ENCODE data around the gene HOOK2. TPM values are rescaled to one million over a fixed set of nuclear protein-coding genes. Genes with fewer than 3 reads are reported as not detected.

Gene HOOK2
- polyA plus RNA-seq, 1 donor from 2014 or later = 28.4 TPM

DNA sequence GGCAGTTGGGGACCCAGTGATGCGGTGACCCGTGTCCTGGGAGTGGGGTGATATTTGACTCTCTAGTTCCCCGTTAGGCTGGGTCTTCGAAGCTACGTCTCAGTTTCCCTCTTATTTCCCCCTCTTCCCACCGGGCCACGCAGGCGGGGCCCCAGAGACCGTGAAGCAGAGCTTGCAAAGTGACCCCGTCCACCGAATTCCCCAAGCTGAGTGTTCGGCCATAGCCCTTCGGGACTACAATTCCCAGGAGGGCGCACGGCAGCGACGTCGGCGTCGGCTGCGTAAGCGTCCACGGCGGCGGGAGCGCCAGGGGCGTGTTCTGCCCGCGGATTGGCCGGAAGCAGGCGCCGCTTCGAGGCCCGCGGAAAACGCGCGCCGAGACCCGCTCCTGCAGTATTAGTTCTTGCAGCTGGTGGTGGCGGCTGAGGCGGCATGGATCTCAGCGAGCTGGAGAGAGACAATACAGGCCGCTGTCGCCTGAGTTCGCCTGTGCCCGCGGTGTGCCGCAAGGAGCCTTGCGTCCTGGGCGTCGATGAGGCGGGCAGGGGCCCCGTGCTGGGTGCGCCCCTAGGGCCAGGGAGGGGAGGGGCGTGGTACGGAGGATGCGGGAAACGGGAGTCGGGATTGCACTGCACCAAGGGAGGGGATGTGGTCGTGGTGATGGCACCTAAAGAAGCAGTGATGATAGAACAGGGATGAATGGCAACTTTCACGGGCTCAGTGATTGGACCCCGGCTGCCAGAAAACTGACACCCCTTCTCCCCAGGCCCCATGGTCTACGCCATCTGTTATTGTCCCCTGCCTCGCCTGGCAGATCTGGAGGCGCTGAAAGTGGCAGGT, 31.1 kb upstream of the HOOK2 start, which contains the start of gene RNASEH2A:
Gene RNASEH2A, plus strand, starts transcription at position 343 of the 840 bp plus-strand sequence. Its CDS starts 90 bp downstream, at position 433.
- Histone ChIP-seq H3K9ac (ENCODE audit: low read length) (peak within 1 kb of the TSS; percentile 79), H3K27ac (ENCODE audit: low read length) (peak within 1 kb of the TSS; percentile 71), H3K27me3 (ENCODE audit: insufficient read depth, low read depth, low read length) (no peaks in the 10 kb centered on the region), H3K79me2 (replicated peaks; ENCODE audit: insufficient read depth, low read length) (peaks cover under 1% of the 10 kb centered on the region), H3K9me2 (ENCODE audit: insufficient read depth, low read length) (no peaks in the 10 kb centered on the region), H2AFZ (ENCODE audit: low read depth, low read length) (peak within 1 kb of the TSS; percentile 69), H3K4me3 (ENCODE audit: low read length) (peak within 1 kb of the TSS; percentile 88), H3F3A (ENCODE audit: insufficient read depth, low read length, poor library complexity, severe bottlenecking) (no peaks in the 10 kb centered on the region), H3K4me2 (ENCODE audit: low read length) (peak within 1 kb of the TSS; percentile 92), H3K9me3 (ENCODE audit: low read length) (no peaks in the 10 kb centered on the region), H3K36me3 (ENCODE audit: insufficient read depth, low read length) (no peaks in the 10 kb centered on the region), H4K20me1 (ENCODE audit: insufficient read depth) (no peaks in the 10 kb centered on the region)
- TF ChIP-seq TAF1 (IDR thresholded peaks at IDR 0.05; ENCODE audit: low read depth) (peak; percentile 56), POLR2AphosphoS5 (IDR thresholded peaks at IDR 0.05) (peak; percentile 87), MXI1 (conservative IDR thresholded peaks at IDR 0.05; ENCODE audit: poor library complexity, severe bottlenecking) (peak; percentile 97), RAD21 (conservative IDR thresholded peaks at IDR 0.05) (peak; percentile 39), EZH2 (IDR thresholded peaks at IDR 0.05; ENCODE audit: borderline replicate concordance, insufficient read depth, low read length, poor library complexity, severe bottlenecking) (no peak), EP300 (conservative IDR thresholded peaks at IDR 0.05; ENCODE audit: poor library complexity, severe bottlenecking) (no peak), SMC3 (conservative IDR thresholded peaks at IDR 0.05; ENCODE audit: poor library complexity) (peak; percentile 22)
- TF ChIP-seq, protein P1, sequence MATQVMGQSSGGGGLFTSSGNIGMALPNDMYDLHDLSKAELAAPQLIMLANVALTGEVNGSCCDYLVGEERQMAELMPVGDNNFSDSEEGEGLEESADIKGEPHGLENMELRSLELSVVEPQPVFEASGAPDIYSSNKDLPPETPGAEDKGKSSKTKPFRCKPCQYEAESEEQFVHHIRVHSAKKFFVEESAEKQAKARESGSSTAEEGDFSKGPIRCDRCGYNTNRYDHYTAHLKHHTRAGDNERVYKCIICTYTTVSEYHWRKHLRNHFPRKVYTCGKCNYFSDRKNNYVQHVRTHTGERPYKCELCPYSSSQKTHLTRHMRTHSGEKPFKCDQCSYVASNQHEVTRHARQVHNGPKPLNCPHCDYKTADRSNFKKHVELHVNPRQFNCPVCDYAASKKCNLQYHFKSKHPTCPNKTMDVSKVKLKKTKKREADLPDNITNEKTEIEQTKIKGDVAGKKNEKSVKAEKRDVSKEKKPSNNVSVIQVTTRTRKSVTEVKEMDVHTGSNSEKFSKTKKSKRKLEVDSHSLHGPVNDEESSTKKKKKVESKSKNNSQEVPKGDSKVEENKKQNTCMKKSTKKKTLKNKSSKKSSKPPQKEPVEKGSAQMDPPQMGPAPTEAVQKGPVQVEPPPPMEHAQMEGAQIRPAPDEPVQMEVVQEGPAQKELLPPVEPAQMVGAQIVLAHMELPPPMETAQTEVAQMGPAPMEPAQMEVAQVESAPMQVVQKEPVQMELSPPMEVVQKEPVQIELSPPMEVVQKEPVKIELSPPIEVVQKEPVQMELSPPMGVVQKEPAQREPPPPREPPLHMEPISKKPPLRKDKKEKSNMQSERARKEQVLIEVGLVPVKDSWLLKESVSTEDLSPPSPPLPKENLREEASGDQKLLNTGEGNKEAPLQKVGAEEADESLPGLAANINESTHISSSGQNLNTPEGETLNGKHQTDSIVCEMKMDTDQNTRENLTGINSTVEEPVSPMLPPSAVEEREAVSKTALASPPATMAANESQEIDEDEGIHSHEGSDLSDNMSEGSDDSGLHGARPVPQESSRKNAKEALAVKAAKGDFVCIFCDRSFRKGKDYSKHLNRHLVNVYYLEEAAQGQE (IDR thresholded peaks at IDR 0.05; ENCODE audit: borderline replicate concordance) = peak; percentile 63
- TF ChIP-seq, protein P2, sequence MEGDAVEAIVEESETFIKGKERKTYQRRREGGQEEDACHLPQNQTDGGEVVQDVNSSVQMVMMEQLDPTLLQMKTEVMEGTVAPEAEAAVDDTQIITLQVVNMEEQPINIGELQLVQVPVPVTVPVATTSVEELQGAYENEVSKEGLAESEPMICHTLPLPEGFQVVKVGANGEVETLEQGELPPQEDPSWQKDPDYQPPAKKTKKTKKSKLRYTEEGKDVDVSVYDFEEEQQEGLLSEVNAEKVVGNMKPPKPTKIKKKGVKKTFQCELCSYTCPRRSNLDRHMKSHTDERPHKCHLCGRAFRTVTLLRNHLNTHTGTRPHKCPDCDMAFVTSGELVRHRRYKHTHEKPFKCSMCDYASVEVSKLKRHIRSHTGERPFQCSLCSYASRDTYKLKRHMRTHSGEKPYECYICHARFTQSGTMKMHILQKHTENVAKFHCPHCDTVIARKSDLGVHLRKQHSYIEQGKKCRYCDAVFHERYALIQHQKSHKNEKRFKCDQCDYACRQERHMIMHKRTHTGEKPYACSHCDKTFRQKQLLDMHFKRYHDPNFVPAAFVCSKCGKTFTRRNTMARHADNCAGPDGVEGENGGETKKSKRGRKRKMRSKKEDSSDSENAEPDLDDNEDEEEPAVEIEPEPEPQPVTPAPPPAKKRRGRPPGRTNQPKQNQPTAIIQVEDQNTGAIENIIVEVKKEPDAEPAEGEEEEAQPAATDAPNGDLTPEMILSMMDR (IDR thresholded peaks at IDR 0.05; ENCODE audit: poor library complexity, severe bottlenecking) = peak; percentile 38

DNA sequence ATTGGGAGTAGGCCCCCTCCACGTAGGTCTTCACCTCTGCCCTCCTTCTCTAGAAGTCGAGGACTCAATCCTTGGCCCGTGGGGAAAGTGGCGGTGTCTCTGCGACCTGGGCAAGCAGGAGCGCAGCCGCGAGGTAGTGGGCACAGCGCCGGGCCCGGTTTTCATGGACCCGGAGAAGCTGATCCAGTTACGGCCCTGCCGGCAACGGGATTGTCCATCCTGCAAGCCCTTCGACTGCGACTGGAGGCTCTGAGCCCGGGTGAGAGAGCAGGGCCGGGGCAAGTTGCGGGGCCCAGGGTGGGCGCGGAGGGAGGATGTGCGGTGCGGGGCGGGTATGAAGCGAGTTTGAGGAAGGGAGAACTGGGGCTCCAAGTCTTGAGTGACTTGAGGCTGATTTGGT, 28.7 kb upstream of the HOOK2 start:
- H4K20me1 ChIP-seq (ENCODE audit: insufficient read depth) = no peaks in the 10 kb centered on the region
- H3K4me2 ChIP-seq (ENCODE audit: low read length) = no peak overlapping the region
- no peak overlapping the region for H3K4me3 ChIP-seq (ENCODE audit: low read length)
- H3K9ac ChIP-seq (ENCODE audit: low read length) = no peak overlapping the region
- H3K27me3 ChIP-seq (ENCODE audit: insufficient read depth, low read depth, low read length) = no peaks in the 10 kb centered on the region
- no peaks in the 10 kb centered on the region for H3K9me3 ChIP-seq (ENCODE audit: low read length)
- H3K9me2 ChIP-seq (ENCODE audit: insufficient read depth, low read length) = no peaks in the 10 kb centered on the region
- H3K36me3 ChIP-seq (ENCODE audit: insufficient read depth, low read length) = no peaks in the 10 kb centered on the region
- no peak overlapping the region for H3K27ac ChIP-seq (ENCODE audit: low read length)
- no peak overlapping the region for H2AFZ ChIP-seq (ENCODE audit: low read depth, low read length)
- peaks cover 19% of the 10 kb centered on the region for H3K79me2 ChIP-seq (replicated peaks; ENCODE audit: insufficient read depth, low read length)
- H3F3A ChIP-seq (ENCODE audit: insufficient read depth, low read length, poor library complexity, severe bottlenecking) = no peaks in the 10 kb centered on the region
- TF ChIP-seq, protein P1 (IDR thresholded peaks at IDR 0.05; ENCODE audit: borderline replicate concordance) = no peak
- TF ChIP-seq TAF1 (IDR thresholded peaks at IDR 0.05; ENCODE audit: low read depth) = no peak
- no peak for TF ChIP-seq POLR2AphosphoS5 (IDR thresholded peaks at IDR 0.05)

Measured in neural cell (in vitro differentiated cells).